HepG2 (cell line): ENCODE measurements around the gene SHC1. TPM values are rescaled to one million over a fixed set of nuclear protein-coding genes. Genes with fewer than 3 reads are reported as not detected.

Experiments used
- ATAC-seq: fragments of 200-7000 bp; cut with Tn5 transposase; 3 replicates; pipeline ENCODE4 v1.9.1; 2020; ENCODE audit warnings: mild to moderate bottlenecking, moderate library complexity
- BruUV-seq: library from RNA; stranded (reverse); fragments of 400-500 nt; replicated peaks from 2 replicates; lab custom pipeline; 2021; lab: Mats Ljungman, UMichigan
- CTCF ChIA-PET: fragments of 300-600 bp; formaldehyde crosslinking; extraction: SDS; loops from one replicate; lab custom pipeline; 2021; ENCODE audit warnings: low total read pairs, inconsistent platforms, low intra/inter-chr PET ratio; lab: Yijun Ruan, JAX
- POLR2A ChIA-PET: fragments of 350-600 bp; sonication (Branson Sonifier 250); formaldehyde crosslinking; loops from one replicate; lab custom pipeline; 2020; ENCODE audit warnings: antibody characterized with exemption, inconsistent platforms; lab: Yijun Ruan, JAX
- DNase-seq: peaks from one replicate; pipeline ENCODE4 v3.0.0-alpha.2; 2015; ENCODE audit warnings: low spot score
- FAIRE-seq: peaks from 3 replicates; lab custom pipeline; 2011; peaks lifted over from hg19 to GRCh38; lab: Jason Lieb, UNC
- H2AFZ ChIP-seq: one replicate; pipeline ENCODE4 v1.6.1; 2011; ENCODE audit warnings: low read length, inconsistent platforms
- H3K27ac ChIP-seq: fragments of 300-600 bp; 3 replicates; pipeline ENCODE4 v1.8.0; 2011; ENCODE audit warnings: mixed run types, mild to moderate bottlenecking, mixed read lengths, low read length, inconsistent platforms; ENCODE audit not compliant: insufficient read depth; ENCODE audit errors: extremely low read length
- H3K27me3 ChIP-seq, 2 experiments: fragments of 200-600 bp in 1 of 2; 2 replicates in 1 of 2; 3 replicates in 1 of 2; pipeline versions ENCODE4 v1.6.0 to v1.8.0; 2011; ENCODE audit warnings: low read length in 2 of 2, mild to moderate bottlenecking in 2 of 2, moderate library complexity in 2 of 2, inconsistent platforms in 1 of 2; ENCODE audit not compliant: insufficient read depth in 2 of 2, control insufficient read depth in 1 of 2
- H3K36me3 ChIP-seq, 2 experiments: fragments of 200-600 bp in 1 of 2; replicated peaks in 1 of 2; 2 replicates in 1 of 2; 3 replicates in 1 of 2; pipeline versions ENCODE4 v1.5.1 to v1.8.0; 2011; ENCODE audit warnings: low read length in 2 of 2, inconsistent platforms in 1 of 2; ENCODE audit not compliant: insufficient read depth in 2 of 2, control insufficient read depth in 1 of 2
- H3K4me1 ChIP-seq: 2 replicates; pipeline ENCODE4 v1.5.1; 2012; ENCODE audit warnings: low read length, inconsistent platforms; ENCODE audit not compliant: insufficient read depth
- H3K4me2 ChIP-seq: 2 replicates; pipeline ENCODE4 v1.6.0; 2011; ENCODE audit warnings: low read depth, low read length, inconsistent platforms
- H3K4me3 ChIP-seq, 3 experiments: fragments of 200-600 bp in 1 of 3; sonication (generic), shearing (Covaris generic) in 1 of 3; replicated peaks in 1 of 3; 2 replicates each; pipeline ENCODE4 v1.5.1; 2011 to 2016; ENCODE audit warnings: low read length in 3 of 3, inconsistent platforms in 2 of 3, low read depth in 2 of 3, mild to moderate bottlenecking in 2 of 3, control low read depth in 1 of 3, mixed read lengths in 1 of 3; ENCODE audit not compliant: insufficient read depth in 1 of 3
- H3K79me2 ChIP-seq: one replicate; pipeline ENCODE4 v1.6.1; 2011; ENCODE audit warnings: low read length, inconsistent platforms; ENCODE audit not compliant: insufficient read depth
- H3K9ac ChIP-seq: 2 replicates; pipeline ENCODE4 v1.6.0; 2011; ENCODE audit warnings: mild to moderate bottlenecking, low read depth, low read length, inconsistent platforms; ENCODE audit not compliant: insufficient read depth
- H3K9me3 ChIP-seq: 2 replicates; pipeline ENCODE4 v1.5.1; 2012; ENCODE audit warnings: mild to moderate bottlenecking, low read length
- H4K20me1 ChIP-seq: 2 replicates; pipeline ENCODE4 v1.6.0; 2011; ENCODE audit warnings: inconsistent platforms, mild to moderate bottlenecking, low read length, moderate library complexity; ENCODE audit not compliant: insufficient read depth
- ADNP ChIP-seq: sonication (generic); formaldehyde crosslinking; IDR thresholded peaks from 2 replicates; pipeline ENCODE4 v1.4.0; 2020; ENCODE audit warnings: missing genetic modification reagents
- CCDC6 ChIP-seq: sonication (generic); formaldehyde crosslinking; IDR thresholded peaks from 2 replicates; pipeline ENCODE4 v1.8.1; 2022; ENCODE audit warnings: mild to moderate bottlenecking, missing genetic modification reagents, moderate library complexity
- EZH2 ChIP-seq: conservative IDR thresholded peaks from 2 replicates; pipeline ENCODE4 v1.6.1; 2012; ENCODE audit warnings: mild to moderate bottlenecking, low read depth, low read length, moderate library complexity
- PITX1 ChIP-seq: sonication (generic); formaldehyde crosslinking; IDR thresholded peaks from 2 replicates; pipeline ENCODE4 v1.5.1; 2020; ENCODE audit warnings: mild to moderate bottlenecking, missing genetic modification reagents
- RFXAP ChIP-seq: sonication (generic); formaldehyde crosslinking; IDR thresholded peaks from 2 replicates; pipeline ENCODE4 v1.4.0; 2020; ENCODE audit warnings: missing genetic modification reagents, borderline replicate concordance
- STAG1 ChIP-seq: sonication (generic); formaldehyde crosslinking; IDR thresholded peaks from 2 replicates; pipeline ENCODE4 v1.4.0; 2020; ENCODE audit warnings: missing genetic modification reagents
- TAF15 ChIP-seq: fragments of 200-400 bp; formaldehyde crosslinking; IDR thresholded peaks from one replicate; pipeline ENCODE4 v1.6.1; 2018; ENCODE audit warnings: mild to moderate bottlenecking, low read depth, low read length; ENCODE audit not compliant: poor library complexity, severe bottlenecking
- ZMYM3 ChIP-seq: sonication (generic); formaldehyde crosslinking; IDR thresholded peaks from 2 replicates; pipeline ENCODE4 v1.5.1; 2020; ENCODE audit warnings: mild to moderate bottlenecking, missing genetic modification reagents
- ZNF235 ChIP-seq: sonication (generic); formaldehyde crosslinking; IDR thresholded peaks from 2 replicates; pipeline ENCODE4 v1.8.1; 2023; ENCODE audit warnings: mild to moderate bottlenecking, missing genetic modification reagents, borderline replicate concordance
- ZNF350 ChIP-seq: sonication (generic); formaldehyde crosslinking; IDR thresholded peaks from 2 replicates; pipeline ENCODE4 v1.4.0; 2020; ENCODE audit warnings: mild to moderate bottlenecking, low read depth, missing genetic modification reagents, borderline replicate concordance
- ZNF788 ChIP-seq: sonication (generic); formaldehyde crosslinking; IDR thresholded peaks from 2 replicates; pipeline ENCODE4 v1.5.0; 2020; ENCODE audit warnings: mild to moderate bottlenecking, missing genetic modification reagents, borderline replicate concordance
- whole genome bisulfite sequencing: methylation state at CpG from one replicate; pipeline ENCODE4 v1.1.6; 2017; ENCODE audit warnings: low lambda C conversion rate; 5-methylcytosine and 5-hydroxymethylcytosine counted together
- in situ Hi-C: cut with HindIII; loops from 2 replicates; pipeline ENCODE4 v1.10.0; 2017; ENCODE audit warnings: low pct_unique_long_range_greater_than_20kb; ENCODE audit not compliant: extremely low pct_ligation_motif_present
- intact Hi-C: fragments of 100-400 bp; cut with micrococcal nuclease; formaldehyde crosslinking; loops from one replicate; pipeline ENCODE4 v1.10.0; 2022; ENCODE audit not compliant: unreplicated experiment
- polyA plus RNA-seq, 8 experiments: library from polyadenylated mRNA; depleted of rRNA in 3 of 8; stranded (reverse) in 7 of 8; unstranded in 1 of 8; fragments of >200 nt; fragmentation: Illumina TruSeq in 4 of 8; extraction: Trizol in 4 of 8; gene quantifications; 2 replicates each; pipeline versions ENCODE4 v1.2.1 to v1.2.3, GENCODE V29; 2011 to 2016; ENCODE audit warnings: low read depth in 4 of 8, missing spikeins in 1 of 8, mixed read lengths in 1 of 8; ENCODE audit not compliant: insufficient read depth in 1 of 8
- total RNA-seq, 5 experiments: library from RNA; depleted of rRNA; stranded (reverse); fragments of >200 nt; fragmentation: Illumina TruSeq; extraction: Trizol; gene quantifications; 2 replicates each; pipeline ENCODE4 v1.2.3, GENCODE V29; 2016; ENCODE audit warnings: low read depth in 1 of 5
- TF ChIP-seq, protein P1 (sequence below): sonication (generic); formaldehyde crosslinking; IDR thresholded peaks from 2 replicates; pipeline ENCODE4 v1.9.0; 2021; ENCODE audit warnings: missing genetic modification reagents, borderline replicate concordance
- TF ChIP-seq, protein P2 (sequence below): sonication (generic); formaldehyde crosslinking; IDR thresholded peaks from 2 replicates; pipeline ENCODE4 v1.5.1; 2020; ENCODE audit warnings: mild to moderate bottlenecking, missing genetic modification reagents, moderate library complexity
- TF ChIP-seq, protein P3 (sequence below): sonication (generic); formaldehyde crosslinking; conservative IDR thresholded peaks from 2 replicates; pipeline ENCODE4 v1.8.0; 2022; ENCODE audit warnings: low read depth, missing genetic modification reagents

SHC1 gene
- total and polyA plus RNA-seq, 2 of the 13 experiments (the other 11 are each of a cell fraction or from before 2014, with no cell fraction given), result 52.0 to 137 TPM

DNA sequence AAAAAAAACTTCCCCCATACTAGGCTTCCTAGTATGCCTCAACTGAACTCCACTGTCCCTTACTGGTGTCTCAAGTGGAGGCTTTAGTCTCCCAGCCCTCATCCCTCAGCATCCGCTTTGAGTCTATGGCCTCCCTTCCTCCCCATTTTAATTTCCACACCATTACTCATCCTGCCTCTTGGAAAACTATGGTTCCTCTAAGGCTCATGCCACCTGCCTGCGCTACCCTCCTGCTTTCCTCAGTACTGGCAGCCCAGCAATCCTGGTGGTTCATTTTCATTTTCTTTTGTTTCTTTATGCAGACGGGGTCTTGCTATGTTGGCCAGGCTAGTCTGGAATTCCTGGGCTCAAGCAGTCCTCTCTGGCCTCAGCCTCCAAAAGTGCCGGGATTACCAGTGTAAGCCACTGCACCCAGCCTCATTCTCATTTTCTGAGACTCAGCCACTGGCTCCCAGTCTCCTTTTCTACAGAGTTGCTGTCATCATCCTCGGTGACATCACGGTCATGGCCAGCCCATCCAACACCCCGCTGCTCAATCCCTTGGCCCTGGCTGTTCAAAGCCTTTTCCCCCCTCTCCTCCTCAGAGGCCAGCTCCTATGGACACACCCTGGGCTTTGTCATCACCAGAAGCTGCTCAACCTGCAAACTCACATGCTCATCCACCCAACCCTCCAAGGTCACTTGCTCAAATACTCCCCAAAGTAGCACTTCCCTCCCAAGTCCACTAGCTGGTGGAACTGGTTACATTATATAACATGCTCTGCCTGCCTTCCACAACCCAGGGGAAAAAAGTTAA is 31.7 kb downstream of the SHC1 start:
- peaks cover 80% of the 10 kb centered on the region for H3K4me1 ChIP-seq
- H3K4me2 ChIP-seq, result peak overlapping the region; percentile 13; the same call in 1 of the 2 replicates
- H3K36me3 ChIP-seq, result no peaks in the 10 kb centered on the region
- no peak overlapping the region for H3K4me3 ChIP-seq
- ATAC-seq (no peak), FAIRE-seq (peak; percentile 4), DNase-seq (no peak)
- in situ Hi-C loops (no loop called here), intact Hi-C loops (no loop called here)
- no peaks in the 10 kb centered on the region for H3K27me3 ChIP-seq
- BruUV-seq, result no TSS peak
- H3K27ac ChIP-seq, result peak overlapping the region; percentile 99
- no peak overlapping the region for H2AFZ ChIP-seq
- H3K79me2 ChIP-seq, result no peaks in the 10 kb centered on the region
- no peaks in the 10 kb centered on the region for H3K9me3 ChIP-seq
- ChIA-PET POLR2A (interaction anchor here (0.7 to 2.7 kb wide), 3 partner anchors 34 to 334 kb away, joined by 3 to 28 read pairs (median 14); partner anchors contain the start of gene CKS1B), CTCF (no interaction called here)
- no peak overlapping the region for H3K9ac ChIP-seq
- 96% methylated on average over 7 of the region's 7 CpGs for WGBS
- no peaks in the 10 kb centered on the region for H4K20me1 ChIP-seq
- TF ChIP-seq CCDC6 (CRISPR knock-in tag), result no peak
- no peak for TF ChIP-seq PITX1 (CRISPR knock-in tag)
- TF ChIP-seq, protein P1, sequence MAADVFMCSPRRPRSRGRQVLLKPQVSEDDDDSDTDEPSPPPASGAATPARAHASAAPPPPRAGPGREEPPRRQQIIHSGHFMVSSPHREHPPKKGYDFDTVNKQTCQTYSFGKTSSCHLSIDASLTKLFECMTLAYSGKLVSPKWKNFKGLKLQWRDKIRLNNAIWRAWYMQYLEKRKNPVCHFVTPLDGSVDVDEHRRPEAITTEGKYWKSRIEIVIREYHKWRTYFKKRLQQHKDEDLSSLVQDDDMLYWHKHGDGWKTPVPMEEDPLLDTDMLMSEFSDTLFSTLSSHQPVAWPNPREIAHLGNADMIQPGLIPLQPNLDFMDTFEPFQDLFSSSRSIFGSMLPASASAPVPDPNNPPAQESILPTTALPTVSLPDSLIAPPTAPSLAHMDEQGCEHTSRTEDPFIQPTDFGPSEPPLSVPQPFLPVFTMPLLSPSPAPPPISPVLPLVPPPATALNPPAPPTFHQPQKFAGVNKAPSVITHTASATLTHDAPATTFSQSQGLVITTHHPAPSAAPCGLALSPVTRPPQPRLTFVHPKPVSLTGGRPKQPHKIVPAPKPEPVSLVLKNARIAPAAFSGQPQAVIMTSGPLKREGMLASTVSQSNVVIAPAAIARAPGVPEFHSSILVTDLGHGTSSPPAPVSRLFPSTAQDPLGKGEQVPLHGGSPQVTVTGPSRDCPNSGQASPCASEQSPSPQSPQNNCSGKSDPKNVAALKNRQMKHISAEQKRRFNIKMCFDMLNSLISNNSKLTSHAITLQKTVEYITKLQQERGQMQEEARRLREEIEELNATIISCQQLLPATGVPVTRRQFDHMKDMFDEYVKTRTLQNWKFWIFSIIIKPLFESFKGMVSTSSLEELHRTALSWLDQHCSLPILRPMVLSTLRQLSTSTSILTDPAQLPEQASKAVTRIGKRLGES, result no peak
- TF ChIP-seq RFXAP (CRISPR knock-in tag), result 0 out of 2 replicates have a peak, but pooled peaks have one; percentile 23
- TF ChIP-seq, protein P2, sequence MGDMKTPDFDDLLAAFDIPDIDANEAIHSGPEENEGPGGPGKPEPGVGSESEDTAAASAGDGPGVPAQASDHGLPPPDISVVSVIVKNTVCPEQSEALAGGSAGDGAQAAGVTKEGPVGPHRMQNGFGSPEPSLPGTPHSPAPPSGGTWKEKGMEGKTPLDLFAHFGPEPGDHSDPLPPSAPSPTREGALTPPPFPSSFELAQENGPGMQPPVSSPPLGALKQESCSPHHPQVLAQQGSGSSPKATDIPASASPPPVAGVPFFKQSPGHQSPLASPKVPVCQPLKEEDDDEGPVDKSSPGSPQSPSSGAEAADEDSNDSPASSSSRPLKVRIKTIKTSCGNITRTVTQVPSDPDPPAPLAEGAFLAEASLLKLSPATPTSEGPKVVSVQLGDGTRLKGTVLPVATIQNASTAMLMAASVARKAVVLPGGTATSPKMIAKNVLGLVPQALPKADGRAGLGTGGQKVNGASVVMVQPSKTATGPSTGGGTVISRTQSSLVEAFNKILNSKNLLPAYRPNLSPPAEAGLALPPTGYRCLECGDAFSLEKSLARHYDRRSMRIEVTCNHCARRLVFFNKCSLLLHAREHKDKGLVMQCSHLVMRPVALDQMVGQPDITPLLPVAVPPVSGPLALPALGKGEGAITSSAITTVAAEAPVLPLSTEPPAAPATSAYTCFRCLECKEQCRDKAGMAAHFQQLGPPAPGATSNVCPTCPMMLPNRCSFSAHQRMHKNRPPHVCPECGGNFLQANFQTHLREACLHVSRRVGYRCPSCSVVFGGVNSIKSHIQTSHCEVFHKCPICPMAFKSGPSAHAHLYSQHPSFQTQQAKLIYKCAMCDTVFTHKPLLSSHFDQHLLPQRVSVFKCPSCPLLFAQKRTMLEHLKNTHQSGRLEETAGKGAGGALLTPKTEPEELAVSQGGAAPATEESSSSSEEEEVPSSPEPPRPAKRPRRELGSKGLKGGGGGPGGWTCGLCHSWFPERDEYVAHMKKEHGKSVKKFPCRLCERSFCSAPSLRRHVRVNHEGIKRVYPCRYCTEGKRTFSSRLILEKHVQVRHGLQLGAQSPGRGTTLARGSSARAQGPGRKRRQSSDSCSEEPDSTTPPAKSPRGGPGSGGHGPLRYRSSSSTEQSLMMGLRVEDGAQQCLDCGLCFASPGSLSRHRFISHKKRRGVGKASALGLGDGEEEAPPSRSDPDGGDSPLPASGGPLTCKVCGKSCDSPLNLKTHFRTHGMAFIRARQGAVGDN (CRISPR knock-in tag), result peak; percentile 5; the same call in 1 of the 2 replicates
- TF ChIP-seq ZNF788 (CRISPR knock-in tag), result 0 out of 2 replicates have a peak, but pooled peaks have one; percentile 17
- TF ChIP-seq ZNF350, result no peak
- TF ChIP-seq EZH2, result no peak
- peak; percentile 13; the same call in 1 of the 2 replicates for TF ChIP-seq ZMYM3 (CRISPR knock-in tag)
- TF ChIP-seq, protein P3, sequence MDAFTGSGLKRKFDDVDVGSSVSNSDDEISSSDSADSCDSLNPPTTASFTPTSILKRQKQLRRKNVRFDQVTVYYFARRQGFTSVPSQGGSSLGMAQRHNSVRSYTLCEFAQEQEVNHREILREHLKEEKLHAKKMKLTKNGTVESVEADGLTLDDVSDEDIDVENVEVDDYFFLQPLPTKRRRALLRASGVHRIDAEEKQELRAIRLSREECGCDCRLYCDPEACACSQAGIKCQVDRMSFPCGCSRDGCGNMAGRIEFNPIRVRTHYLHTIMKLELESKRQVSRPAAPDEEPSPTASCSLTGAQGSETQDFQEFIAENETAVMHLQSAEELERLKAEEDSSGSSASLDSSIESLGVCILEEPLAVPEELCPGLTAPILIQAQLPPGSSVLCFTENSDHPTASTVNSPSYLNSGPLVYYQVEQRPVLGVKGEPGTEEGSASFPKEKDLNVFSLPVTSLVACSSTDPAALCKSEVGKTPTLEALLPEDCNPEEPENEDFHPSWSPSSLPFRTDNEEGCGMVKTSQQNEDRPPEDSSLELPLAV, result no peak
- TF ChIP-seq ZNF235 (CRISPR knock-in tag), result no peak
- no peak for TF ChIP-seq STAG1 (CRISPR knock-in tag)
- no peak for TF ChIP-seq ADNP (CRISPR knock-in tag)
- TF ChIP-seq TAF15, result no peak
